PC-9 (cell line): ENCODE measurements around the gene SNAPC2.

Source experiments
- CTCF ChIP-seq: fragments of 200-600 bp; sonication (generic); conservative IDR thresholded peaks from 2 replicates; pipeline ENCODE4 v1.6.1; 2017; ENCODE audit warnings: mixed run types, antibody characterized with exemption, mild to moderate bottlenecking, moderate library complexity
- EZH2 ChIP-seq: fragments of 200-600 bp; sonication (generic); IDR thresholded peaks from 2 replicates; pipeline ENCODE4 v1.8.0; 2017; ENCODE audit warnings: antibody characterized with exemption, low read depth

- TF ChIP-seq CTCF (no peak), EZH2 (no peak)
Measured at GRCh38 chr19:7871437-7872305, 48.5 kb upstream of the SNAPC2 start.
